GM12875 (cell line): ENCODE data around the gene TREML2.

Source experiments
- H3K4me3 ChIP-seq: one replicate; pipeline ENCODE4 v1.5.1; 2011; ENCODE audit warnings: low read depth, low read length, control low read depth
- CTCF ChIP-seq: IDR thresholded peaks from 2 replicates; pipeline ENCODE4 v1.5.1; 2011; ENCODE audit warnings: low read depth, mild to moderate bottlenecking, control low read depth, inconsistent platforms, low read length, moderate library complexity, borderline replicate concordance; ENCODE audit not compliant: insufficient read depth

The TREML2 gene

DNA sequence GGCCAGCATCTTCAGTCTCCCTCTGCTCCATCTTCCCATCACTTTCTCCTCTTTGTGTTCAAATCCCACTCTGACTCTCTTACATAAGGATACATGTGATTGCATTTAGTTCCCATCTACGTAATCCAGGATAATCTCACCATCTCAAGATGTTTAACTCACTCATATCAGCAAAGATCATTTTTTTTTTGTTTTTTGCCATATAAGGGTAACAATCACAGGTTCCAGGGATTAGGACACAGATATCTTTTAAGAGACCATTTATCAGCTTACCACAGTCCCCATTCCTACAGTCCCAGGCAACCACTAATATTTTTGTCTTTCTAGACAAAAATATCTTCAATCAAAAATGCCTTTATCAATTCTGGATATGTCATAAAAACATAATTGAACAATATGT is 3.2 kb upstream of the TREML2 start:
- no peak for TF ChIP-seq CTCF
- no peak overlapping the region for H3K4me3 ChIP-seq

DNA sequence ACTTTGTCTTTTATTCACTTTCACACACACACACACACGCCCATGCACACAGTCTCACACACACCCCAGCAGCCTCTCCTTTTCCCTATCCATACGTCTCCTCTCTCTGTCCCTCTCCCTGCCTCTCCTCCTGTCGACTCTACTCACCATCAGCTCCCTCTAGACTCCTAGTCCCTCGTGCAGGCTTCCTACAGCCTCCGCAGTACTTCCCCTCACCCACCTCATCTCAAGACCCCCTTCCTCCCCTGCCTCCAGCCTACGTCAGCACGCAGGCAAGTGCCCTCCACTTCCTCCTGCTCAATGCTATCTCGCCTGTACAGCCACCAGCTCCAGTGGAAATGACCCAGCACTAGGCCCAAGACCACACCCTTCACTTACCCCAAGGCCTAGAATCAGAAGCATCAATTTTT is 820 bp upstream of the TREML2 start:
- TF ChIP-seq CTCF = no peak
- H3K4me3 ChIP-seq = no peak overlapping the region

DNA sequence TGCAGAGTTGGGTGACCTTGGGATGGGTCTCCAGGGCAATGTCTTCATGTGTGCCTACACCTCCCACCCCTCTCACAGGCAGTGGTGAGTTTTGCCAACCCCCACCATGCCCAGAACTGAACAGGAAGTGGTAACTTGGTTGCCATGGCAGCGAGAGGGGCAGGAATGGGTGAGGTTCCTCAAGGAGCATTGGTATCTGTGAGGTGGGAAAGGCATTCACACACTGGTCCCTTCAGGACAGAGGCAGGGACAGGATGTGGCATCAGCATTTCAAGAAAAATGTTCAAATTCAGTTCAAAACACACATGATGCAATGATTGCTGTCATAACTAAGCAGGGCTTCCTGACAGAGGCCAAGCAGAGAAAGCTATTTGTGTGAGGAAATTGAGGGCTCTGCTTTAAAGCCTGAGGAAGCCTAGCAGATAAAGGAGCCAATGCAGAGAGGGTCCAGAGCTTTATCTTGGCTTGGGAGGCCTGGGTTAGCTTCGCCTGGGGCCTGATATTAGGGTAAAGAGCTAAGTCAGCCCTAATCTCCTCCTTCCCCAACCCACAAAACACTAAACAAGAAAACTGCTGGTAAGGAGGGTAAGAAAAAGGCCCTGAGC is 551 bp downstream of the TREML2 start:
- no peak for TF ChIP-seq CTCF
- H3K4me3 ChIP-seq = no peak overlapping the region

DNA sequence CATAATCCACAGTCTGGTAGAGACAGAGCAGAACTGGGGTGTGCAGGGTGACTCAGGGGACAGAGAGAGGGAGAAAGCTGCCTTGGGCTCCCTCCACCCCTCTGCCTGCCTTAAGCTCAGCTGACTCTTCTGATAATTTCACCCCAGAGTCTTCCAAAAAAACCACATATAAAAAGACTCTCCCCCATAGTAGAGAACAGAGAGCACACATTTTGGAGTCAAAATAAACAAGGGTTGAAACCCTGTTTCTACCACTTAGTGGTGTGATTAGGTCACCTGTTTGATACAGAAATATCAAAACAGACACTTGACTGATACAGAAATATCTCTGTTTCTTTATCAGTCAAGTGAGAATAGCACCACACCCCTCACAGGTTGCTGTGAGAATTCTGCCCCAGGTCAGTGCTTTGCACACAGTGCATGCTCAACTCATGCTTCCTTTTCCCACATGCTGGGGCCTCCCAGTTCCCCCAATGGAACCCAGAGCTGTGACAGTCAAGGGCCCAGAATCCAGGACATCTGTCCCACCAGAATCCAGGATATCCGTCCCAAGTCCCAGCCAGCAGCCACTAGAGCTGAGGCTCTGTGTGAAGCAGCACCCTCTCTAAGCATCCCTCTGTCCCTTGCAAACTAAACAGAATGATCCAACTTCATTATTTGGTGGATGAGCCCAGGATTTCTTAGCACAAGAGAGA is 1.2 kb downstream of the TREML2 start:
- no peak overlapping the region for H3K4me3 ChIP-seq
- TF ChIP-seq CTCF = no peak

DNA sequence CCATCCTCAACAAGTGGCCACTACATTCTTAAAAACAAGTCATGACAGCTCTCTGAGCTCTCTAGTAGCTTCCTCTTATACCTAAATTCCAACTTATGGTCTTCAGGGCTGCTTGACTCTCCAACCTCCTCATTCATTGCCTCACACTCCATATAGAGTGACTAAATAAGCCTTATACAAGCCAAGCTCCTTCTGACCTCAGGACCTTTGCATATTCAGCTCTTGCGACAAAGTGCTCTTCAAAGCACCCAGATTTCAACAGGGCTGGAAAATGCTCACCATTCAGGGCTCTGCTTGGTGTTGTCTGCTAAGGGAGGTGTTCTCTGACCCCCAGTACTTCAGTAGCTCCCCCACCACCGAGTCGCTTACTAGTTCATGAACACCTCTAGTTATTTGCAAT is 3.7 kb downstream of the TREML2 start:
- no peak overlapping the region for H3K4me3 ChIP-seq
- no peak for TF ChIP-seq CTCF

- no peak for TF ChIP-seq CTCF
These were observed 6.6 kb downstream of the TREML2 start for GRCh38 chr6:41194386-41194785.

DNA sequence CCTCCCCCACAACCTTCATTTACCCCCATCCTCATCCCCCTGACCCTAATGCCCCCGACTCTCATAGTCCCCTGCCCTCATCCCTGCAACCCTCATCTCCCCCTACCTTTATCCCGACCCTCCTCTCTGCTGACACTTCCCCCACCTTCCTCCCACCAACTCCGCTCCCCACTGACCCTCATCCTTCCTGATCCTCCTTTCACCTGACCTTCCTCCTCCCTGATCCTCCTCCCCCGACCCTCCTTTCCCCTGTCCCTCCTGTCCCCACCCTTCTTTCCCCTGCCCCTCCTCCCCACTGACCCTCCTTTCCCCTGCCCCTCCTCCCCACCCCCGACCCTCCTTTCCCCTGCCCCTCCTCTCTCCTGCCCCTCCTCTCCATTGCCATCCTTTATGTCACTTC is 7.1 kb downstream of the TREML2 start:
- H3K4me3 ChIP-seq = no peak overlapping the region
- TF ChIP-seq CTCF = no peak

More at GRCh38 chr6:41194386-41194785, 6.6 kb downstream of the TREML2 start:
- no peak overlapping the region for H3K4me3 ChIP-seq
